LNCAP (cell line): Measurements from ENCODE around the gene IQCF6.

Experiments
- CTCF ChIP-seq: fragments of 450-650 bp; IDR thresholded peaks from 2 replicates; pipeline ENCODE4 v1.5.1; 2017; ENCODE audit warnings: mild to moderate bottlenecking

Gene IQCF6

GRCh38 chr3:51751287-51751686 is 27.8 kb downstream of the IQCF6 start:
- TF ChIP-seq CTCF = no peak

GRCh38 chr3:51750878-51751277 is 28.2 kb downstream of the IQCF6 start:
- no peak for TF ChIP-seq CTCF

GRCh38 chr3:51748327-51748726 is 30.7 kb downstream of the IQCF6 start:
- no peak for TF ChIP-seq CTCF

- no peak for TF ChIP-seq CTCF
These were observed 31.2 kb downstream of the IQCF6 start for GRCh38 chr3:51747840-51748239.

- TF ChIP-seq CTCF = no peak
These were observed 39.9 kb downstream of the IQCF6 start for GRCh38 chr3:51739110-51739509.

- no peak for TF ChIP-seq CTCF
These were observed 43.1 kb downstream of the IQCF6 start for GRCh38 chr3:51735950-51736349.

GRCh38 chr3:51735039-51735438 is 44.0 kb downstream of the IQCF6 start:
- no peak for TF ChIP-seq CTCF

GRCh38 chr3:51734572-51734907 is 44.5 kb downstream of the IQCF6 start:
- TF ChIP-seq CTCF = no peak
